NCI-H82 treated with DMSO at 0.1 percent for 48 hours (cell line): ENCODE measurements around the gene UGT1A6.
"Not testable (repeated sequence)": the region's sequence is repeated elsewhere in the genome, so short reads cannot be mapped to it uniquely, and the experiment has no call there.

Experiments used
- DNase-seq: peaks from one replicate; lab custom pipeline; 2025; ENCODE audit not compliant: unreplicated experiment; lab: John Stamatoyannopoulos, UW

Gene UGT1A6

DNA sequence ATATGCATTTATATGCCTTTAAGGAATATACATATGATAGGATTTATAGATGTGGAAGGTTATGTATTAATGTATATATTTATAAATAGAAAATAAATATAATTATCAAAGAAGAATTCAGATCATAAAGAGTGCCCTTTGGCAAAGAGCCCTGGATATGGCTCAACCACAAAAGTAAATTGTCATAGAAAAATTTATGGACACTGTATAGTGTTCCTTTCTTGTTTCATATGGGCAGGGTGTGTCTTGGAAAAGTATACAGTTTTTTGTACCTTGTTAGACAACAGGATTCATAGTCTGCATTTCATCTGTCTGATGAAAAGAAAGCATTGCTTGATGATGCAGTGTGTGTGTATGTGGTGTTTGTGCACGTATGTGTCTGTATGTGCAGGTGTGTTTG is 8.1 kb upstream of the UGT1A6 start:
- no peak for DNase-seq

DNA sequence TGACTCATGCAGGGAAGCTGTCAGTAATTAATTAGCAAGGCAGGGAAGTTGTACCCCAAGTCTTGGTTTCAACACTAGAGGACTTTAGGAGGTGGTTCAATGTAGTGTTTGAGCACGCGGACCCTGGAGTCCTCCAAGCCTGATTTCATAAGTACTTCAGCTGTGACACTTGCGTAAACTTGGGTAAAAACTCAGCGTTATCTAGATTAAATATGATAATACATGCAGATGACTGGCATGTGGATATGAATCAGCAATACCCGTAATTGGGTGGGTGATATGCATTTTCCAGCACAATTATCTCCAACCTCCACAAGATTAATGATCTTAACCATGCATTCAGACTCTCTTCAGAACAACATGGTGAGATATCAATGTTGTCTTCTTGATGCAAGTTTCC is 5.8 kb upstream of the UGT1A6 start:
- no peak for DNase-seq

DNA sequence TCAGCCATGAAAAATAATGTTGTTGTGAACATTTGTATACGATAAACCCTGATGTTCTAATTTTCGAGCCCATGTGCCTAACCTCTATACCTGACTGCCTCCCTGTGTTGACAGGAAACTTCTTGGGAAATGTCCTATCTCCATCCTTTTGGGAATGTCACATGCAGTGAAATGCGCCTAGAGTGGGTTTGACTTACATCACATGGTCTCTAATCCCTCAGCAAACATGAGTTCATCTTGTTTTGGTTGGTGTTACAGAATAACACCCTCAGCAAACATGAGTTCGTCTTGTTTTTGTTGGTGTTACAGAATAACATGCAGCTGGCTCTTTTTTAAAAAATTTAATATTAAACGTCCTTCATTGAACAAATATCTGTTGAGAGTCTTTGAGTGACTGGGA is 4.3 kb upstream of the UGT1A6 start:
- no peak for DNase-seq

DNA sequence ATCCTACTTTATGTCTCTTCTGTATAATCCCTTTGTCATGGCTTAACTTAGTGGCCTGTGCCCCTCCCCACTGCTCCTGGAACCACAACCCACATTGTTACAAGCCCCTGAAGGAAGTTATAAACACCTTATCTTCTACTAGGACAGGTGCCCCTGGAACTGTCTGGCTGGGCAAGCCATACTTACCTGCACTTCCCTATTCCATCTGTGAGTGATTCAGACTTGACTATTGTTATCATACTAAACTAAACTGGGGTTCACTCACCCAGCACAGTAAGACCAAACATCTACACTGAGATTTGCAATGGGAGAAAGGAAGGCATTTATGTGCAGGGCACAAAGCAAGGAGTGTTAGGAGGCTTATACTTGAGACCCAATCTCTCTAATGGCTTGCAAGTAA is 3.7 kb upstream of the UGT1A6 start:
- DNase-seq = no peak

DNA sequence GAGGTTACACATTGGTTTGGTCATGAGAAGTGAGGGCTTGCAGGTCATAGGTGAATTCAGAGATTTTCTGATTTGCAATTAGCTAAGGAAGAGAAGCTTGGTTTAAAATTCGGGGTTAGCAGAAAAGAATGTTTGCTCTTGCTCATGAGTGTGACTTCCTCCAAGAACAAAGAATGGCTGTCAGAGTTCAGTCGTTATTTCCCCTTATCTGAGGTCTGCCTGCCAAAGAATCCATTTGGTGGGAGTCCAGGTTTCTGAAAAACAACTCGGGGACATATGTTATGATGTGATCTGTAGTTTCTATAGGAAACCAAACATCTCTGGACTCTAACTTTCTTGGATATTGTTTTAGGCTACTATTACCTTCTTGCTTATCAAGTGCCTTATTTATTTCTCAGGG is 3.2 kb upstream of the UGT1A6 start:
- no peak for DNase-seq

DNA sequence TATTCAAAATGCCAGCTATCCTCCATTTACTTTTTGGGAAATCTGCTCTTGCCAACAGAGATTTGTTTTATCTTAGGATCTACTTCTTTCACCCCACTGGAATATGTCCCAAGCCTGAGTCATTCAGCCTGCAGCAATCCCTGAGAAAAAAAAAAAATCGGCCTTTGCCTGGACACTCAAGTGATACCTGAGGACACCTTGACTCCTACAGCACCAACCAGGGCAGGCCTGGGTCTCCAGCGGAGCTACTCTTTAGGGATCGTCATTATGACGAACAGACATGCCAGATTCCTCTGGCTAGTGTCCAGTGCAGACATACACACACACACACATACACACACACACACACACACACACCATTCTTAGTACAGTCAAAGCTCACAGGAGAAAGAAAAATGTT is 2.2 kb upstream of the UGT1A6 start:
- DNase-seq = no peak

DNA sequence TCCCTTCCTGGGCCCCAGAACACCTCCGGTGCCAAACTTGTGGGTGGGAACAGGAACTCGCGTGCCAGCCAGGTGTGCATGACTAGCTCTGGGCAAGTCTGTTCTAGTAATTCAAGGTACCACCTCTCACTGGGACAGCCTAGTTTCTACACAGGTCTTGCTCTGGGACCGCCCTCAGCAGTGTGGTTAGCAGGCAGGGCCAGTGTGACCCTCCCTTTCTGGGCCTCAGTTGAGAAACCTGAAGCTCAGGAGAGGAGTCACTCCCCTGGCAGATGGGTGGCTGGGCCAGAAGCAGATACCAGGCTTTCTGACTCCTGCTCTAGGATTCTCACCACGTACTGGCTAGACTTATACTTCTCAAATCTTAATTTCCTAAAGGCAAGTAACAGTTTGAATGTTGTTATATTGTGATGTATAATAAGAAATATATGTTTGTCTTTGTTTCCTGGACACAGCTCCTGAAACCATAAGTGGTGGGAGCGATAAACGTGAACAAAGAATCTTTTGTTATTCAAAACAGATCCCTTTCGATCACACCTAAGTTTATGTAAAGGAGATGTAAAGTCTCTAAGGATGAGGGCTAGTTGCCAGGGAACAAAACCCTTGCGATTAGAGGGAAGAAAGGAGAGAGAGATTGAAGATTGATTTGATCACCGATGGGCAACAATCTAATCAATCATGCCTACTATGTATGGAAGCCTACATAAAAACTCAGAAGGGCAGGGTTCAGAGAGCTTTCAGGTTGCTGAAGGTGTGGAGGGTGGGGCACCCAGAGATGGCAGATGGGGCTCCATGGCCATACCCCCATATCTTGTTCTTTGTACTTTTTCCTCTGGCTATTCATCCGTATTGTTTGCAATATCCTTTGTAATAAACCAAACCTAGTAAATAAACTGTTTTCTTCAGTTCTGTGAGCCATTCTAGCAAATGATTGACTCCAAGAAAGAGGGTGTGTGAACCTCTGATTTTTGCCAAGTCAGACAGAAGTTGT is 952 bp upstream of the UGT1A6 start:
- no peak for DNase-seq

DNA sequence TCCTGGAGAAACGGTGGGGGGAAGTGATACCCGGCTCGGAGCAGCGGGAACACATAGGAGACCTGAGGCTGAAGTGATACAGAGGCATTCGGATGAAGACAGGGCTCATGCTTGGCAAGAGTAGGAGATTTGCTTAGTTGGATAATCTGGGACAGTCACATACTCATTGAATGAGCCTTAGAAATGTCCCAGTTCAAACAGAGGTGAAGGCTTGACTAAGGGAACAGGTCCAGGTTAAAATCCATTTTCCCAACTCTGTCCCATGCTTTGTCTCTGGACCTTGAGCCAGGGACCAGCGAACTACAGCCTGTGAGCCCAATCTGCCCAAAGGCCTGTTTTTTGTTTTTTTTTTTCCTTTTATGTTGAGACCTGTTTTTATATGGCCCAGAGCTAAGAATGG is 1.3 kb downstream of the UGT1A6 start:
- no peak for DNase-seq

DNA sequence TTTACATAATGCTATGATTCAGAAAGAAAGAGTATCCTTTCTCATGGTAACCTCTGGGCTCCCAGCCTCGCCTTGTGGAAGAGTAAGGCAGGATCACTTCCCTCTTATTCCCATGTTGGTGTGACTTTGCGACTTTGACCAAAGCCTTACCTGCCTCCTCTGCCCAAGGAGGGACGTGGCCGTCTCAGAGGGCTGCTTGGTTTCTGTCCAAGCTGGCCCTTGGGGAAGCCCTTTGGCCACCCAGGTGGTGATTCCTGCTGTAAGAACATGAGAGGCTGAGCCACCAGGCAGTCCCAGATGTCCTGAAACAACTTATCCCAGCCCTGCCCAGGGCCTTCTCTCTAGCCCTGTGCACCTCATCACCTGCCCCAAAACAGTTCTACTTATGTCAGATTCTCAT is 6.0 kb downstream of the UGT1A6 start:
- DNase-seq = no peak

DNA sequence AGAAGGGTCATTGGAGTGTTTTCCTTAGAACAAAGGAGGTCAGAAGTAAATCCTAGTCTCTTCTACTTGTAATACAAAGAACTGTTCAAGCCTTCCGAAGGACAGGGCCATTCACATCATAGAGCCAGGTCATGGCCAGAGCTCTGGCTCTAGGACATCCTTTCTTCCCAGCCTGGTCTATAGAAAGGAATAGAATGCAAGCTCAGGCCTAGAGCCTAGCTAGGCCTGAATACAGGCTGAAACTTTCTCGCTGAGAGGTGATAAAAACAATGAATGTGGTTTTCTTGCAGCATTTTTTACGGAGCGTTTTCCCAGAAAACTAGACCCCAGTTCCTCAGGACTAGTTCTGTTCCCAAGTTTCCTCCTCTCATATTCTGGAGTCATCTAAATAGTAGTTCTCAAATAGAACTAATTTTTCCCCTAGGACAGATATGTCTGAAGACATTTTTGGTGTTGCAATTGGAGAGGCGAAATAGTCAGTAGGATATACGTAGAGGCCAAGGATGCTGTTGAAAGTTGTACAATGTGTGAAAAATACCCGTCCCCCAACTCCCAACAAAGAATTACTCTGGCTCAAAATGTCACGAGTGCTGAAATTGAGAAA is 6.8 kb downstream of the UGT1A6 start:
- no peak for DNase-seq

DNA sequence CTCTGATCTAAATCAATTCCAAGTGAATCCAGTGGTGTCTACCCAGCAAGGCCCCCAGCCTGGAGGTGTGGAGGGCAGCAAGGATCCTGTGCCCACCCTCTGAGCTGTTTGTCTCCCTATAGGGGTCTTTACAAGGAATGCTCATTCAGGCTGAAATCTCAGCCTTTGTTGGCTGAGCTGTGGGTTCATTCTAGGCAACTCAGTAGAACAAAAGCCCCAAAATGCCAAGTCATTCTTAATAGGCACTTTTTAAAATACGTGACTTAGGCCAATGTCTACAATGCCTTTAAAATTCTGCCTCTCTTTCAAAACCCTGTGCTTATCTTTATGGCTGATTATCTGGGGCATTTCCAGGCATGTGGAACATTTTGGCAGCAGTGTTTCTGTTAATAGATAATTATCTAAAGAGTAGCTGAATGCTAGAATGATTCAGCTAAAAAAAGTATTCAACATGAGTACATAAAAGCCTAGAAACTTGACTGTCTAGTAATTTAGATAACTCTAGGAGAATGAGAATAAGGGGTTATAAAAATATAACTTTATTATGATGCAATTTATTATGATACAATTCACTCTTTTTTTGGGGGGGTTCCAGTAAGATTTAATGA is 7.4 kb downstream of the UGT1A6 start:
- DNase-seq = no peak

DNA sequence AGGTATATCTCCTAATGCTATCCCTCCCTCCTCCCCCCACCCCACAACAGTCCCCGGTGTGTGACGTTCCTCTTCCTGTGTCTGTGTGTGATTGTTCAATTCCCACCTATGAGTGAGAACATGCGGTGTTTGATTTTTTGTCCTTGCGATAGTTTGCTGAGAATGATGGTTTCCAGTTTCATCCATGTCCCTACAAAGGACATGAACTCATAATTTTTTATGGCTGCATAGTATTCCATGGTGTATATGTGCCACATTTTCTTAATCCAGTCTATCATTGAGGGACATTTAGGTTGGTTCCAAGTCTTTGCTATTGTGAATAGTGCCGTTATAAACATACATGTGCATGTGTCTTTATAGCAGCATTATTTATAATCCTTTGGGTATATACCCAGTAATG is 8.2 kb downstream of the UGT1A6 start:
- not testable (repeated sequence) for DNase-seq

DNA sequence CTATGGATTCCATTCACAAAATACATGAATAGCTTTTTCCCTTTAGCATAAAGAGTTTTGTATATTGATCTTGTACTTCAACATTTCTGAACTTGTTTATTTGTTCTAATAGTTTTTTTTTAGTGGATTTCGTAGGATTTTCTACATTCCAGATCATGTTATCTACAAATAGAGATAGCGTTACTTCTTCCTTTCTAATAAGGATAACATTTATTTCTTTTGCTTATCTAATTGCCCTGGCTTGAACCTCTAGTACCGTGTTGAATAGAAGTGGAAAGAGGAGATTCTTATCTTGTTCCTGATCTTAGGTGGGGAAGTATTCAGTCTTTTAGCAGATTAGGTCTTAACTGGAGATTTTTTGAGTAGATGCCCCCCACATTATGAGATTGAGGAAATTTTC is 9.5 kb downstream of the UGT1A6 start:
- no peak for DNase-seq

DNA sequence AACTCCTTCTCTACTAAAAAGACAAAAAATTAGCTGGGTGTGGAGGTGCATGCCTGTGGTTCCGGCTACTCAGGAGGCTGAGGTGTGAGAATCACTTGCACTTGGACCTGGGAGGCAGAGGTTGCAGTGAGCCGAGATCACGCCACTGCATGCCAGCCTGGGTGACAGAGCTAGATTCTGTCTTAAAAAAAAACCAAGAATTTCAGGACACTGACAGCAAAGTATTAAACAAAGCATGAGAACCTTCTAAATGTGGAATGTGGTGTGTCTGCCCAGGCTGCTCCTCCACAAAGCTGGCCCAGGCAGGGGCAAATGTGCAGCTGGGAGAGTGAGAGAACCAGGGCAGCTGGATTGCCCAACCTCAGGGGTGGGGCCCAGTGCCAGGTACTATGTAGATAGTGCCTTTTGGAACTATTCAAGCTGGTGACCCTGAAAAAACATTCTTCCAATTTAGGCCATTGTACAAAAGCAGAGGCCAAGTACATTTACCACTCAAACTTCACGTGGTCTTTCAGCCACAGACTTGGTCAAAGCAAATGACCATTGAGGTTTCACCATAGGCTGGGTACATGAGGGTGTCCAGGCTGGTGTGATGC is 13.3 kb downstream of the UGT1A6 start:
- no peak for DNase-seq

DNA sequence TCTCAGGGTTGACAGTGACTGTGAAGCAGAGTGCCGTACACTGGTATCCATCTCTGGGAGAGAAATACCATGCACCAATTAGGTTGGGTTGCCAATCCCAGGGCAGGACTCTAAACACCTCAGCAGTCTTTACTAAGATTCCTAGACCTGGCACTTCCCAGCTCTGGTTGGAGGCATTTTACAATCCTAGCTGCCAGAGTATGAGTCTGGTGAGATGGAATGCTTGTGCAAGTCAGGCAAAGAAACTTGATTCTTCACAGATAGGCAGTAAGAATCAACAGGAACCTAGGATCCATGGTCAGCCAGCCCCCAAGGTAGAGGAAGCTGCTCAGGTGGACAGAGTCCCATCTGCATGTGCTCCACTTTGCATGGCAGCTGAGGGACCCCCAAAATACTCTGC is 14.0 kb downstream of the UGT1A6 start:
- no peak for DNase-seq

DNA sequence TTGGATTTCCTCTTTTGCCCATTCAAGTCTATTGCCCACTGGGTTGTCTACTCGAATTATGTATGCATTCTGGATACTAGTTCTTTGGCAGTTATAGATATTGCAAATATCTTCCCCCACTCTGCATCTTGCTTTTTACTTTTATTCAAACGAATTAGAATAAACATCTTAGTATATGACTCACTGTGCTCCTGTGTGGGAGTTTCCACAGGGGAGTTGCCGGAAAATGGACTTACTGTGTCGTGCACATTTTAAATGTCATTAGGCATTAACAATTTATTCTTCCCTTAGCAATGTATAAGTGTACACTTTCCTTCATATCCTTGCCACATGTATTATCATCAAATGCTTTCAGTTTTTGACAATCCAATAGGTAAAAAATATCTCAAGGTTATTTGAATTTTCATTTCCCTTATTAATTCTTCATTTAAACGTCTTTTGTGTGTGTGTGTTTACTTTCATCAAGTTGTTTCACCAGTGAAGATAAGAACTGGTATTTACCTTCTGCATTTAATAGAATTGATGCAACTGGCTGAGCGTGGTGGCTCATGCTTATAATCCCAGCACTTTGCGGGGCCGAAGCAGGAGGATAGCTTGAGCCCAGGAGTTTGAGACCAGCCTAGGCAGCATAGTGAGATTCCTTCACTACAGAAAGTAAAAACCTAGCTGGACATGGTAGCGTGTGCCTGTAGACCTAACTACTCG is 15.4 kb downstream of the UGT1A6 start:
- no peak for DNase-seq

DNA sequence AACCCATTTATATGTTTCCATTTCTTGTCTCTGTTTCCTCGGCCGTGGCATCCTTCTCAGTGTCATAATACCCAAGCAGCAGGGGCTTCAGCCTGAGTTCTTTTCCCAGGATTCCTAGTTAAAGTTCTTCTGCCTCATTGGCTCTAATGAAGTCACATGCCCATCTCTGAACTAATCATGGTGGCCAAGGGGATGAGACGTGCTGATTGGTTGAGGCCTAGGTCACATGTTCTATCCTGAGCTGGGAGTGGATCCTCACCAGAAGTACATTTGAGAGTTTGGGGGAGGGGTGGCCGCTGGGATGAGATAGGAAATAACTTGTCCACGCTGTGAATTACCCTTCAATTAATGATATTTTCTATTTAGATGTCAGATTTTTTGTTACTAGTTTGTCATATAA is 16.3 kb downstream of the UGT1A6 start:
- no peak for DNase-seq

DNA sequence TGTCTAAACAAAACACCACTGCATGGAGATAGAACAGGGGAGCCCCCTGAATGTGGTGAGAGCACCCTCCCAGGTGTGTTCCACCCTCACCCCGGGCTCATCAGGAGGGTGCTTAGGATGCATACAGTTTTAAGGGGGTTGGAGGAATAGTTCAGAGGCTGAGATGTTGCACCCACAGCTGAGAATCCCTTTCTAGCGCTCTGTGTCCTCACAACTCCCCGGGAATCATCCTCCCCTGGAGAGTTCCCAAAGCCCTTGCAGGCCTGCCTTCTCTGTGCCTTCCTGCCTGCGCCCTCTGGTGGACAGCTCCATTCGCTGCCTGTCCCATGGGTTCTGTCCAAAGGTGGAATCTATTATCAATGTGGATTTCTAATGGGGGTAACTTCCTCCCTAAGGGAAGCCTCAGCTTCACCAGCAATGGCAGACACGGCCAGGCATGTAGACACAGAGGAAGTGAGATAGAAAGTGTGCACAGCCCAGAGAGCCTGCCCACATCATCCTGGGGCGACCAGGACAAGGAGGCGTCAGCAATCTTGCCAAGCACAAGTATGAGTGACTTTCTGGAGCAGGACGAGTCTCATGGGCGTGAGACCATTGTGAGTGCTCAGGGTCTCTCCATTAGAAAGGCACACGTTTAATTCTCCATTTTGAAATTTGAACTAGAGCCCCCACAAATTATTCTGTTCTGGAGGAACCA is 18.8 kb downstream of the UGT1A6 start:
- peak; percentile 64 for DNase-seq

DNA sequence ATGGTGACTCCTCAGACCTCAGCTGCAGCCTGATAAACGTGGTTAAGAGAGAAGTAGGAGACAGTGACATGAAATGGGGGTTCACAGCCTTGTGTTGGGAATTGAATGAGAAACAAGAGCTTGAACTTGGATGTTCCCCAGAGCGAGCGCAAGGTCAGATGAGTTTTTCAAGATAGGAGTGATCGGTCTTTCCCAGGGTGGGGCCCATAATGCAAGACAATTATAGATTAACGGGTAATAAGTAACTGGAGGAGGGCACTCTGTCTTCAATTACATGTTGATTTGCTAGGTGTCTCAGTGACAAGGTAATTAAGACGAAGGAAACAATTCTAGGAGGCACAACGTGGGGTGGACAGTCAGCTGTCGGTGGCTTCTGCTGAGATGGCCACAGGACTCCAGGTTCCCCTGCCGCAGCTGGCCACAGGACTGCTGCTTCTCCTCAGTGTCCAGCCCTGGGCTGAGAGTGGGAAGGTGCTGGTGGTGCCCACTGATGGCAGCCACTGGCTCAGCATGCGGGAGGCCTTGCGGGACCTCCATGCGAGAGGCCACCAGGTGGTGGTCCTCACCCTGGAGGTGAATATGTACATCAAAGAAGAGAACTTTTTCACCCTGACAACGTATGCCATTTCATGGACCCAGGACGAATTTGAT is 20.0 kb downstream of the UGT1A6 start, which contains the start of gene UGT1A5:
Gene UGT1A5, plus strand, starts transcription at position 297 of the 651 bp plus-strand sequence. Its CDS starts 85 bp downstream, at position 382.
- DNase-seq = no peak

DNA sequence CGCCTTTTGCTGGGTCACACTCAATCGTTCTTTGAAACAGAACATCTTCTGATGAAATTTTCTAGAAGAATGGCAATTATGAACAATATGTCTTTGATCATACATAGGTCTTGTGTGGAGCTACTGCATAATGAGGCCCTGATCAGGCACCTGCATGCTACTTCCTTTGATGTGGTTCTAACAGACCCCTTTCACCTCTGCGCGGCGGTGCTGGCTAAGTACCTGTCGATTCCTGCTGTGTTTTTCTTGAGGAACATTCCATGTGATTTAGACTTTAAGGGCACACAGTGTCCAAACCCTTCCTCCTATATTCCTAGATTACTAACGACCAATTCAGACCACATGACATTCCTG is 20.5 kb downstream of the UGT1A6 start:
- no peak for DNase-seq
